Mucosa of descending colon (tissue), 3 donors: ENCODE data around the gene SERPINE3. TPM values are rescaled to one million over a fixed set of nuclear protein-coding genes. Genes with fewer than 3 reads are reported as not detected.
A peak's percentile ranks its signal among the peaks of the same experiment; 100 is the strongest.

Experiments used
- ATAC-seq: fragments of 200-7000 bp; cut with Tn5 transposase; one replicate; pipeline ENCODE4 v1.9.1; 2020; ENCODE audit warnings: mild to moderate bottlenecking, moderate library complexity
- DNase-seq, 3 donors: peaks; one replicate each; pipeline ENCODE4 v3.0.0-alpha.2; 2020
- H3K36me3 ChIP-seq: fragments of 200-600 bp; one replicate; pipeline ENCODE4 v1.8.0; 2021; ENCODE audit warnings: low read depth, mild to moderate bottlenecking
- H3K4me1 ChIP-seq: fragments of 200-600 bp; one replicate; pipeline ENCODE4 v1.8.0; 2021; ENCODE audit warnings: low read depth, mild to moderate bottlenecking
- H3K4me3 ChIP-seq: fragments of 200-600 bp; one replicate; pipeline ENCODE4 v1.8.0; 2021; ENCODE audit warnings: mild to moderate bottlenecking
- H3K9me3 ChIP-seq: fragments of 200-600 bp; one replicate; pipeline ENCODE4 v1.8.0; 2021; ENCODE audit warnings: mild to moderate bottlenecking
- intact Hi-C, 2 donors: fragments of 100-400 bp; cut with DNase I in 1 of 2; cut with micrococcal nuclease in 1 of 2; formaldehyde crosslinking; loops; one replicate each; pipeline versions ENCODE4 v1.11.0 to v1.11.1; 2022; cut with DNase I, micrococcal nuclease
- microRNA-seq: library from miRNA; unstranded; fragments of <30 nt; microRNA quantifications from one replicate; pipeline ENCODE4, GENCODE V29; 2019
- total RNA-seq, 3 donors: library from RNA; stranded (reverse); fragmentation: NEBNext Ultra II Directional in 2 of 3; extraction: Animal tissue kit (Norgen Biotek cat#: 25700) in 2 of 3; gene quantifications; one replicate each; pipeline versions ENCODE4 v1.2.1 to v1.2.4, GENCODE V29; 2021 to 2023
- TF ChIP-seq, protein P1 (sequence below): fragments of 200-600 bp; IDR thresholded peaks from one replicate; pipeline ENCODE4 v1.8.0; 2022; ENCODE audit warnings: antibody characterized with exemption, mild to moderate bottlenecking
- donor health status: DM: no; HTN: no; CAD: no; lungs with moderate emphysema.
- donor health status: DM: no; HTN: no; CAD: no.
- donor health status: DM: no; HTN: yes; CAD: no.

Gene SERPINE3
- total RNA-seq, 3 donors from 2014 or later: not detected

DNA sequence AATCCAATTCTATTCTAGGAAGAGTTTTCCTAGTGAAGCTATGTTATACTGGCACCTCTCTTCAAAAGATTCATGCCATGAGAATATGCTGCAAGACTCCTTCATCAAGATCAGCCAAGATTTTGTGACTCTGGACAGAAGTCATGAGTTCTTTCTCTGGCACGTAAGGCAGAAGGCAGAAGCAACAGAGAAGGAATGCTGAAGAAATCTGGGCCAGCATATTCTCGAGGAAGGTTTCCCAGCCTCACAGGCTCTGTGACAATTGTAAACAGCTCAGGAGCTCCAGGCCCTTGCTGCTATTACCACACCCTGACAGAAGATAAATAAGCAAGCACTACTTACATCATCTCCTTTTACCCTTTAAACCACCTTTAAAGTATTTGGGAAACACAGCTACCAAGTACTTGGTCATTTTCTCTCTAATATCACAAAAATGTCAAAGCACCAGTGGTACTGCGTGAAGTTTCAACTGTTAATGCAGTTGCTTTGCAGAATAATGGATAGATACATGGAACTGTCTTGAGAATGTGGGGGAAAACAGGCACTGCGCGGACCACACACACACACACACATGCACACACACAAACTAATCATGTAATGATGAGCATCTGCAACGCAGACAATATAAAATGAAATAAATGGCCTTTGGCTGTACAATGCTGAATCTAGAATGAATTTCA lies 57.9 kb downstream of the SERPINE3 start:
- ATAC-seq (peak; percentile 38), DNase-seq (peak in 1 of 3 donors; percentile 16)
- Histone ChIP-seq H3K4me3 (no peak overlapping the region), H3K36me3 (no peaks in the 10 kb centered on the region), H3K4me1 (peaks cover 5% of the 10 kb centered on the region), H3K9me3 (no peaks in the 10 kb centered on the region)
- TF ChIP-seq, protein P1, sequence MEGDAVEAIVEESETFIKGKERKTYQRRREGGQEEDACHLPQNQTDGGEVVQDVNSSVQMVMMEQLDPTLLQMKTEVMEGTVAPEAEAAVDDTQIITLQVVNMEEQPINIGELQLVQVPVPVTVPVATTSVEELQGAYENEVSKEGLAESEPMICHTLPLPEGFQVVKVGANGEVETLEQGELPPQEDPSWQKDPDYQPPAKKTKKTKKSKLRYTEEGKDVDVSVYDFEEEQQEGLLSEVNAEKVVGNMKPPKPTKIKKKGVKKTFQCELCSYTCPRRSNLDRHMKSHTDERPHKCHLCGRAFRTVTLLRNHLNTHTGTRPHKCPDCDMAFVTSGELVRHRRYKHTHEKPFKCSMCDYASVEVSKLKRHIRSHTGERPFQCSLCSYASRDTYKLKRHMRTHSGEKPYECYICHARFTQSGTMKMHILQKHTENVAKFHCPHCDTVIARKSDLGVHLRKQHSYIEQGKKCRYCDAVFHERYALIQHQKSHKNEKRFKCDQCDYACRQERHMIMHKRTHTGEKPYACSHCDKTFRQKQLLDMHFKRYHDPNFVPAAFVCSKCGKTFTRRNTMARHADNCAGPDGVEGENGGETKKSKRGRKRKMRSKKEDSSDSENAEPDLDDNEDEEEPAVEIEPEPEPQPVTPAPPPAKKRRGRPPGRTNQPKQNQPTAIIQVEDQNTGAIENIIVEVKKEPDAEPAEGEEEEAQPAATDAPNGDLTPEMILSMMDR: no peak
- intact Hi-C loops: no loop called here

DNA sequence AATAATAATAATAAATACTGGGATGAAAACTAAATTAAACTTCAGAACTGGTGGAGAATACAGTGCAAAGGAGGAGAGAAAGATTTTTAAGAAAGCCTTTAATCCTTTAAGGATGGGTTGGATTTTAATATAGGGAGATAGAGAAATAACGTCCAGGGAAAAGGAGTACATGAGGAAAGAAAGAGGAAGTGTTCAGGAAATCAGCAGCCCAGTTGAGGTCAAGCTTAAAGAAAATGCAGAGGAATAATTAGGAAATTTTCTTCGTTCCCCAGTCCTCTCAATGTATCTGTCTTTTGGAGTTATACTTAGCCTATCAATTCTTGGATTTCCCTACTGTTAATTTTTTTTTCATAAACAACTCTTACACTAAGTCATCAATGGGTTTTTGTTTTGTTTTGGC lies 65.7 kb downstream of the SERPINE3 start:
- DNase-seq (no peak), ATAC-seq (no peak)
- no peak overlapping the region for H3K4me3 ChIP-seq
- H3K36me3 ChIP-seq: no peaks in the 10 kb centered on the region
- TF ChIP-seq, protein P1: no peak
- intact Hi-C loops: no loop called here
- H3K4me1 ChIP-seq: no peaks in the 10 kb centered on the region
- H3K9me3 ChIP-seq: no peaks in the 10 kb centered on the region

- Histone ChIP-seq H3K4me3 (no peak overlapping the region), H3K36me3 (no peaks in the 10 kb centered on the region), H3K9me3 (no peaks in the 10 kb centered on the region), H3K4me1 (no peaks in the 10 kb centered on the region)
- intact Hi-C loops: no loop called here
- DNase-seq (no peak), ATAC-seq (no peak)
- TF ChIP-seq, protein P1: no peak
Observed at GRCh38 chr13:51412431-51412830, 72.9 kb downstream of the SERPINE3 start.

Small RNA genes lying within 50 kb of the gene (microRNA-seq; reads per million reads assigned to microRNA genes)
- not detected for gene MIR5693

Other genes starting within 250 kb of the SERPINE3 start
- not detected for gene C13orf42, start 228.4 kb upstream of the SERPINE3 start, total RNA-seq
- gene FAM124A, start 117.3 kb upstream of the SERPINE3 start, total RNA-seq: 10 to 100 TPM in 1 of 3 donors, 1 to 10 TPM in 2; 1.2 to 15.2 (median 2.1) TPM
- gene INTS6, start 113.3 kb downstream of the SERPINE3 start, total RNA-seq: 10 to 100 TPM; 32.0 to 38.4 (median 36.3) TPM
- 1 to 10 TPM; 3.4 to 9.6 (median 6.6) TPM for gene WDFY2, start 244.8 kb downstream of the SERPINE3 start, total RNA-seq